Measurements from ENCODE around the gene PLEKHA7. TPM values are rescaled to one million over a fixed set of nuclear protein-coding genes. Genes with fewer than 3 reads are reported as not detected.

PLEKHA7 gene
- total and polyA plus RNA-seq, 8 donors: 12.8 to 82.3 (median 46.6) TPM

GRCh38 chr11:17021511-17021910 is 7.3 kb upstream of the PLEKHA7 start:
- intact Hi-C loops (cut with DNase I; ENCODE audit: low total_unique reads): no loop called here
- no peaks in the 10 kb centered on the region for H3K27me3 ChIP-seq
- H3K36me3 ChIP-seq: peaks cover 0 to 21% (median 19%) of the 10 kb centered on the region in 4 donors
- DNase-seq: no peak
- H3K4me3 ChIP-seq: no peak overlapping the region
- WGBS, 5 donors: 82 to 86% (median 84%) methylated on average over 8 of the region's 8 CpGs
- no peak overlapping the region for H3K27ac ChIP-seq
- H3K9me3 ChIP-seq: no peaks in the 10 kb centered on the region
- TF ChIP-seq, protein P1, sequence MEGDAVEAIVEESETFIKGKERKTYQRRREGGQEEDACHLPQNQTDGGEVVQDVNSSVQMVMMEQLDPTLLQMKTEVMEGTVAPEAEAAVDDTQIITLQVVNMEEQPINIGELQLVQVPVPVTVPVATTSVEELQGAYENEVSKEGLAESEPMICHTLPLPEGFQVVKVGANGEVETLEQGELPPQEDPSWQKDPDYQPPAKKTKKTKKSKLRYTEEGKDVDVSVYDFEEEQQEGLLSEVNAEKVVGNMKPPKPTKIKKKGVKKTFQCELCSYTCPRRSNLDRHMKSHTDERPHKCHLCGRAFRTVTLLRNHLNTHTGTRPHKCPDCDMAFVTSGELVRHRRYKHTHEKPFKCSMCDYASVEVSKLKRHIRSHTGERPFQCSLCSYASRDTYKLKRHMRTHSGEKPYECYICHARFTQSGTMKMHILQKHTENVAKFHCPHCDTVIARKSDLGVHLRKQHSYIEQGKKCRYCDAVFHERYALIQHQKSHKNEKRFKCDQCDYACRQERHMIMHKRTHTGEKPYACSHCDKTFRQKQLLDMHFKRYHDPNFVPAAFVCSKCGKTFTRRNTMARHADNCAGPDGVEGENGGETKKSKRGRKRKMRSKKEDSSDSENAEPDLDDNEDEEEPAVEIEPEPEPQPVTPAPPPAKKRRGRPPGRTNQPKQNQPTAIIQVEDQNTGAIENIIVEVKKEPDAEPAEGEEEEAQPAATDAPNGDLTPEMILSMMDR (IDR thresholded peaks at IDR 0.05): no peak
- no peak for TF ChIP-seq POLR2AphosphoS5 (IDR thresholded peaks at IDR 0.05)
- TF ChIP-seq EP300 (IDR thresholded peaks at IDR 0.05): no peak
- TF ChIP-seq POLR2A (IDR thresholded peaks at IDR 0.05): no peak
- H3K4me1 ChIP-seq: no peaks in the 10 kb centered on the region

- H3K27me3 ChIP-seq: peaks cover 0 to 3% (median 0%) of the 10 kb centered on the region in 3 donors
- peaks cover 0 to 17% (median 15%) of the 10 kb centered on the region in 4 donors for H3K36me3 ChIP-seq
- 76 to 90% (median 79%) methylated on average over 1 of the region's 1 CpG for WGBS, 5 donors
- no peaks in the 10 kb centered on the region for H3K9me3 ChIP-seq
- DNase-seq: no peak
- peaks cover 0 to under 1% (median 0%) of the 10 kb centered on the region in 4 donors for H3K4me1 ChIP-seq
- H3K4me3 ChIP-seq: no peak overlapping the region
- H3K27ac ChIP-seq: no peak overlapping the region
- no peak for TF ChIP-seq EP300 (IDR thresholded peaks at IDR 0.05)
- TF ChIP-seq POLR2A (IDR thresholded peaks at IDR 0.05): no peak
- TF ChIP-seq POLR2AphosphoS5 (IDR thresholded peaks at IDR 0.05): no peak
- TF ChIP-seq, protein P1 (IDR thresholded peaks at IDR 0.05): no peak
- intact Hi-C loops (cut with DNase I; ENCODE audit: low total_unique reads): no loop called here
These were observed 6.6 kb upstream of the PLEKHA7 start for GRCh38 chr11:17020831-17021230.

DNA sequence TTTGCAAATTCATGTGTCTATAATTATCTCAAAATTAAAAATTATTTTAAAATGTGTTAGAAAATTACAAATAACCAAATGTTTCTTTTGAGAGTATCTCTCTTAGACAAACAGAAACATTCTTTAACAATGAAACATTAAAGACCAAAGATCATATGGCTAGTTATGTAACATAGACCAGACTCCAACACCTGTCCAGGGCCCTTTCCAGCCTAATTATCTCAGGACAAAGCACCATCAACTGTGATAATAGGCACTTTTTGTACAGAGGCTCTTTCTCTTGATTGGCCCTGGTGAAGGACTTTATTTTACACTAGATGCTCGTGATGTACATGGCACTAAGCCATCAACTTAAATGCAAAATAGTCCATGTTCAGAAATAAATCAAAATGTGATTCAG is 5.0 kb upstream of the PLEKHA7 start:
- no peak for TF ChIP-seq EP300 (IDR thresholded peaks at IDR 0.05)
- TF ChIP-seq, protein P1 (IDR thresholded peaks at IDR 0.05): no peak
- TF ChIP-seq POLR2AphosphoS5 (IDR thresholded peaks at IDR 0.05): no peak
- TF ChIP-seq POLR2A (IDR thresholded peaks at IDR 0.05): no peak
- intact Hi-C loops (cut with DNase I; ENCODE audit: low total_unique reads): no loop called here
- peaks cover 0 to 17% (median 0%) of the 10 kb centered on the region in 3 donors for H3K27me3 ChIP-seq
- 58 to 86% (median 69%) methylated on average over 1 of the region's 1 CpG for WGBS, 5 donors
- H3K36me3 ChIP-seq: peaks cover 0 to 17% (median 15%) of the 10 kb centered on the region in 4 donors
- no peak overlapping the region for H3K4me3 ChIP-seq
- peaks cover 0 to 12% (median 10%) of the 10 kb centered on the region in 4 donors for H3K4me1 ChIP-seq
- no peak overlapping the region for H3K27ac ChIP-seq
- no peaks in the 10 kb centered on the region for H3K9me3 ChIP-seq
- no peak for DNase-seq

GRCh38 chr11:17015627-17016126 is 1.5 kb upstream of the PLEKHA7 start:
- DNase-seq: peak in 1 of 2 donors; percentile 76
- 64 to 83% (median 75%) methylated on average over 15 to 16 of the region's 16 CpGs for WGBS, 5 donors
- intact Hi-C loops (cut with DNase I; ENCODE audit: low total_unique reads): no loop called here
- TF ChIP-seq, protein P1 (IDR thresholded peaks at IDR 0.05): no peak
- TF ChIP-seq POLR2AphosphoS5 (IDR thresholded peaks at IDR 0.05) (no peak), POLR2A (IDR thresholded peaks at IDR 0.05) (no peak), EP300 (IDR thresholded peaks at IDR 0.05) (no peak)
- Histone ChIP-seq H3K9me3 (no peaks in the 10 kb centered on the region), H3K27ac (peak overlapping the region in 4 of 5 donors; percentile 18 to 97 (median 88)), H3K4me1 (peaks cover 0 to 41% (median 33%) of the 10 kb centered on the region in 4 donors), H3K4me3 (no peak overlapping the region), H3K36me3 (peaks cover 0 to 2% (median 0%) of the 10 kb centered on the region in 4 donors), H3K27me3 (peaks cover 0 to 29% (median 8%) of the 10 kb centered on the region in 3 donors)
